ENCODE measurements around the gene PPARG.
A peak's percentile ranks its signal among the peaks of the same experiment; 100 is the strongest.

PPARG gene

GRCh38 chr3:12420393-12420792 lies 131.5 kb downstream of the PPARG start:
- peak; percentile 60 for DNase-seq

GRCh38 chr3:12421132-12421531 lies 132.3 kb downstream of the PPARG start:
- no peak for DNase-seq

GRCh38 chr3:12423131-12423530 lies 134.3 kb downstream of the PPARG start:
- DNase-seq = no peak

GRCh38 chr3:12423918-12424630 lies 135.2 kb downstream of the PPARG start:
- peak; percentile 46 for DNase-seq

- no peak for DNase-seq
These were observed 135.9 kb downstream of the PPARG start for GRCh38 chr3:12424635-12425319.

GRCh38 chr3:12425850-12426579 lies 137.1 kb downstream of the PPARG start:
- DNase-seq = no peak

- DNase-seq = no peak
These were observed 138.7 kb downstream of the PPARG start for GRCh38 chr3:12427551-12427950.

- no peak for DNase-seq
These were observed 139.3 kb downstream of the PPARG start for GRCh38 chr3:12428126-12428525.

- DNase-seq = no peak
These were observed 141.2 kb downstream of the PPARG start for GRCh38 chr3:12430086-12430485.

- DNase-seq = no peak
These were observed 145.0 kb downstream of the PPARG start for GRCh38 chr3:12433823-12434222.

GRCh38 chr3:12436514-12437220 lies 147.8 kb downstream of the PPARG start:
- DNase-seq = no peak

GRCh38 chr3:12437221-12437605 lies 148.3 kb downstream of the PPARG start:
- DNase-seq = no peak

GRCh38 chr3:12437861-12438260 lies 149.0 kb downstream of the PPARG start:
- no peak for DNase-seq

- no peak for DNase-seq
These were observed 149.4 kb downstream of the PPARG start for GRCh38 chr3:12438318-12438717.

GRCh38 chr3:12439161-12439940 lies 150.5 kb downstream of the PPARG start:
- DNase-seq = no peak

GRCh38 chr3:12440927-12441714 lies 152.3 kb downstream of the PPARG start:
- no peak for DNase-seq

- DNase-seq = no peak
These were observed 154.0 kb downstream of the PPARG start for GRCh38 chr3:12442654-12443501.

GRCh38 chr3:12443781-12444522 lies 155.1 kb downstream of the PPARG start:
- no peak for DNase-seq

- no peak for DNase-seq
These were observed 156.0 kb downstream of the PPARG start for GRCh38 chr3:12444582-12445471.

All from stimulated activated CD4-positive, alpha-beta T cell treated with anti-CD3 and anti-CD28 coated beads, Interleukin-4, amount 100 ng/mL, for 24 hours (primary cell).